HepG2 (cell line): ENCODE results near the gene BACE1-AS. TPM values are rescaled to one million over a fixed set of nuclear protein-coding genes. Genes with fewer than 3 reads are reported as not detected.

Experiments
- CEBPG ChIP-seq: IDR thresholded peaks from 2 replicates; pipeline ENCODE4 v1.6.1; 2016
- ELF3 ChIP-seq: IDR thresholded peaks from 2 replicates; pipeline ENCODE4 v1.6.1; 2016; ENCODE audit warnings: missing genetic modification reagents, missing compliant biosample characterization
- FLYWCH1 ChIP-seq: sonication (generic); formaldehyde crosslinking; IDR thresholded peaks from 2 replicates; pipeline ENCODE4 v1.8.1; 2023; ENCODE audit warnings: mild to moderate bottlenecking, missing genetic modification reagents
- HOXA9 ChIP-seq: sonication (generic); formaldehyde crosslinking; IDR thresholded peaks from 2 replicates; pipeline ENCODE4 v1.8.1; 2022; ENCODE audit warnings: missing genetic modification reagents, mild to moderate bottlenecking, moderate library complexity, borderline replicate concordance
- IRX3 ChIP-seq: sonication (generic); formaldehyde crosslinking; IDR thresholded peaks from 2 replicates; pipeline ENCODE4 v1.8.1; 2023; ENCODE audit warnings: mild to moderate bottlenecking, low read depth, missing genetic modification reagents, borderline replicate concordance
- KDM1A ChIP-seq: IDR thresholded peaks from 2 replicates; pipeline ENCODE4 v1.6.1; 2016; ENCODE audit warnings: missing compliant biosample characterization
- MZF1 ChIP-seq: sonication (generic); formaldehyde crosslinking; IDR thresholded peaks from 2 replicates; pipeline ENCODE4 v1.8.1; 2023; ENCODE audit warnings: mild to moderate bottlenecking, missing genetic modification reagents, borderline replicate concordance
- SRF ChIP-seq: IDR thresholded peaks from 2 replicates; pipeline ENCODE4 v1.6.1; 2011; ENCODE audit warnings: mild to moderate bottlenecking, low read depth, low read length, moderate library complexity
- ZNF160 ChIP-seq: sonication (generic); formaldehyde crosslinking; IDR thresholded peaks from 2 replicates; pipeline ENCODE4 v1.8.0; 2022; ENCODE audit warnings: mild to moderate bottlenecking, inconsistent platforms, missing genetic modification reagents
- ZNF205 ChIP-seq: IDR thresholded peaks from 2 replicates; pipeline ENCODE4 v1.6.1; 2018; ENCODE audit warnings: missing biosample characterization, missing genetic modification reagents
- ZNF282 ChIP-seq: fragments of 450-650 bp; IDR thresholded peaks from 2 replicates; pipeline ENCODE4 v1.6.1; 2018; ENCODE audit not compliant: partially characterized antibody
- ZNF383 ChIP-seq: sonication (generic); formaldehyde crosslinking; IDR thresholded peaks from 2 replicates; pipeline ENCODE4 v1.4.0; 2020; ENCODE audit warnings: missing genetic modification reagents, mild to moderate bottlenecking, borderline replicate concordance
- ZNF644 ChIP-seq: IDR thresholded peaks from 2 replicates; pipeline ENCODE4 v1.6.1; 2016; ENCODE audit warnings: low read depth
- polyA plus RNA-seq, 8 experiments: library from polyadenylated mRNA; depleted of rRNA in 3 of 8; stranded (reverse) in 7 of 8; unstranded in 1 of 8; fragments of >200 nt; fragmentation: Illumina TruSeq in 4 of 8; extraction: Trizol in 4 of 8; gene quantifications; 2 replicates each; pipeline versions ENCODE4 v1.2.1 to v1.2.3, GENCODE V29; 2011 to 2016; ENCODE audit warnings: low read depth in 4 of 8, missing spikeins in 1 of 8, mixed read lengths in 1 of 8; ENCODE audit not compliant: insufficient read depth in 1 of 8
- total RNA-seq, 5 experiments: library from RNA; depleted of rRNA; stranded (reverse); fragments of >200 nt; fragmentation: Illumina TruSeq; extraction: Trizol; gene quantifications; 2 replicates each; pipeline ENCODE4 v1.2.3, GENCODE V29; 2016; ENCODE audit warnings: low read depth in 1 of 5
- TF ChIP-seq, protein P1 (sequence below): sonication (generic); formaldehyde crosslinking; IDR thresholded peaks from 2 replicates; pipeline ENCODE4 v1.5.0; 2020; ENCODE audit warnings: mild to moderate bottlenecking, missing genetic modification reagents
- TF ChIP-seq, protein P2 (sequence below): sonication (generic); formaldehyde crosslinking; IDR thresholded peaks from 2 replicates; pipeline ENCODE4 v1.9.0; 2021; ENCODE audit warnings: missing genetic modification reagents, mild to moderate bottlenecking, borderline replicate concordance
- TF ChIP-seq, protein P3 (sequence below): sonication (generic); formaldehyde crosslinking; IDR thresholded peaks from 2 replicates; pipeline ENCODE4 v1.4.0; 2020; ENCODE audit warnings: low read depth, mild to moderate bottlenecking, missing genetic modification reagents
- TF ChIP-seq, protein P4 (sequence below): sonication (generic); formaldehyde crosslinking; IDR thresholded peaks from 2 replicates; pipeline ENCODE4 v1.4.0; 2020; ENCODE audit warnings: mild to moderate bottlenecking, missing genetic modification reagents
- TF ChIP-seq, protein P5 (sequence below): sonication (generic); formaldehyde crosslinking; IDR thresholded peaks from 2 replicates; pipeline ENCODE4 v1.4.0; 2020; ENCODE audit warnings: missing genetic modification reagents, mild to moderate bottlenecking, borderline replicate concordance
- TF ChIP-seq, protein P6 (sequence below): sonication (generic); formaldehyde crosslinking; IDR thresholded peaks from 2 replicates; pipeline ENCODE4 v1.5.0; 2020; ENCODE audit warnings: missing genetic modification reagents, mild to moderate bottlenecking, borderline replicate concordance

Gene BACE1-AS
- total and polyA plus RNA-seq, 2 of the 13 experiments (the other 11 are each of a cell fraction or from before 2014, with no cell fraction given) = 2.0 to 3.9 TPM

DNA sequence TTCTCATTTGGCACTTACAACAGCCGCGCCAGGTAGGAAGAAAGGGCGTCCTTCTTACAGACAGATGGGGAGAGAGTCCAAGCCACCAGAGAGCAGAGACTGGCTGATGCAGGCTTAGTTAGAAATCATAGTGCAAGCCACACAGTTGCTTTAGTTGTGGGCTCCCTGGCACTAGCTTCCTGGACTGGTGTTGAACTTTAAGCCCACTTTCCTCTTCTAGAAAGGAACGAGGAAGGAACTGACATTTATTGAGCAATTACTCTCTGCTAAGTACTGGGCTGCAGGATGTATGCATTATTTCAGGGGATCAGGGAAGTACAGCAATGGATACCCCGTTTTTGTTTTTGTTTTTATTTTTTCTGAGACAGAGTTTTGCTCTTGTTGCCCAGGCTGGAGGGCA lies 21.9 kb downstream of the BACE1-AS start (continued):
- TF ChIP-seq, protein P1, sequence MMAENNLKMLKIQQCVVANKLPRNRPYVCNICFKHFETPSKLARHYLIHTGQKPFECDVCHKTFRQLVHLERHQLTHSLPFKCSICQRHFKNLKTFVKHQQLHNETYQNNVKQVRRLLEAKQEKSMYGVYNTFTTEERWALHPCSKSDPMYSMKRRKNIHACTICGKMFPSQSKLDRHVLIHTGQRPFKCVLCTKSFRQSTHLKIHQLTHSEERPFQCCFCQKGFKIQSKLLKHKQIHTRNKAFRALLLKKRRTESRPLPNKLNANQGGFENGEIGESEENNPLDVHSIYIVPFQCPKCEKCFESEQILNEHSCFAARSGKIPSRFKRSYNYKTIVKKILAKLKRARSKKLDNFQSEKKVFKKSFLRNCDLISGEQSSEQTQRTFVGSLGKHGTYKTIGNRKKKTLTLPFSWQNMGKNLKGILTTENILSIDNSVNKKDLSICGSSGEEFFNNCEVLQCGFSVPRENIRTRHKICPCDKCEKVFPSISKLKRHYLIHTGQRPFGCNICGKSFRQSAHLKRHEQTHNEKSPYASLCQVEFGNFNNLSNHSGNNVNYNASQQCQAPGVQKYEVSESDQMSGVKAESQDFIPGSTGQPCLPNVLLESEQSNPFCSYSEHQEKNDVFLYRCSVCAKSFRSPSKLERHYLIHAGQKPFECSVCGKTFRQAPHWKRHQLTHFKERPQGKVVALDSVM (CRISPR knock-in tag) = no peak
- TF ChIP-seq SRF = no peak
- no peak for TF ChIP-seq ZNF644 (CRISPR knock-in tag)
- no peak for TF ChIP-seq ZNF282
- TF ChIP-seq IRX3 (CRISPR knock-in tag) = no peak
- no peak for TF ChIP-seq KDM1A (CRISPR knock-in tag)
- TF ChIP-seq ZNF160 (CRISPR knock-in tag) = no peak
- no peak for TF ChIP-seq MZF1 (CRISPR knock-in tag)
- TF ChIP-seq, protein P2, sequence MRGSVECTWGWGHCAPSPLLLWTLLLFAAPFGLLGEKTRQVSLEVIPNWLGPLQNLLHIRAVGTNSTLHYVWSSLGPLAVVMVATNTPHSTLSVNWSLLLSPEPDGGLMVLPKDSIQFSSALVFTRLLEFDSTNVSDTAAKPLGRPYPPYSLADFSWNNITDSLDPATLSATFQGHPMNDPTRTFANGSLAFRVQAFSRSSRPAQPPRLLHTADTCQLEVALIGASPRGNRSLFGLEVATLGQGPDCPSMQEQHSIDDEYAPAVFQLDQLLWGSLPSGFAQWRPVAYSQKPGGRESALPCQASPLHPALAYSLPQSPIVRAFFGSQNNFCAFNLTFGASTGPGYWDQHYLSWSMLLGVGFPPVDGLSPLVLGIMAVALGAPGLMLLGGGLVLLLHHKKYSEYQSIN (CRISPR knock-in tag) = no peak
- peak; percentile 81; the same call in 1 of the 2 replicates for TF ChIP-seq ELF3
- TF ChIP-seq CEBPG (CRISPR knock-in tag) = peak; percentile 54
- TF ChIP-seq ZNF205 (CRISPR knock-in tag) = no peak
- TF ChIP-seq, protein P3, sequence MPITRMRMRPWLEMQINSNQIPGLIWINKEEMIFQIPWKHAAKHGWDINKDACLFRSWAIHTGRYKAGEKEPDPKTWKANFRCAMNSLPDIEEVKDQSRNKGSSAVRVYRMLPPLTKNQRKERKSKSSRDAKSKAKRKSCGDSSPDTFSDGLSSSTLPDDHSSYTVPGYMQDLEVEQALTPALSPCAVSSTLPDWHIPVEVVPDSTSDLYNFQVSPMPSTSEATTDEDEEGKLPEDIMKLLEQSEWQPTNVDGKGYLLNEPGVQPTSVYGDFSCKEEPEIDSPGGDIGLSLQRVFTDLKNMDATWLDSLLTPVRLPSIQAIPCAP (CRISPR knock-in tag) = no peak
- TF ChIP-seq, protein P4, sequence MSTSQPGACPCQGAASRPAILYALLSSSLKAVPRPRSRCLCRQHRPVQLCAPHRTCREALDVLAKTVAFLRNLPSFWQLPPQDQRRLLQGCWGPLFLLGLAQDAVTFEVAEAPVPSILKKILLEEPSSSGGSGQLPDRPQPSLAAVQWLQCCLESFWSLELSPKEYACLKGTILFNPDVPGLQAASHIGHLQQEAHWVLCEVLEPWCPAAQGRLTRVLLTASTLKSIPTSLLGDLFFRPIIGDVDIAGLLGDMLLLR = no peak
- no peak for TF ChIP-seq HOXA9
- TF ChIP-seq, protein P5, sequence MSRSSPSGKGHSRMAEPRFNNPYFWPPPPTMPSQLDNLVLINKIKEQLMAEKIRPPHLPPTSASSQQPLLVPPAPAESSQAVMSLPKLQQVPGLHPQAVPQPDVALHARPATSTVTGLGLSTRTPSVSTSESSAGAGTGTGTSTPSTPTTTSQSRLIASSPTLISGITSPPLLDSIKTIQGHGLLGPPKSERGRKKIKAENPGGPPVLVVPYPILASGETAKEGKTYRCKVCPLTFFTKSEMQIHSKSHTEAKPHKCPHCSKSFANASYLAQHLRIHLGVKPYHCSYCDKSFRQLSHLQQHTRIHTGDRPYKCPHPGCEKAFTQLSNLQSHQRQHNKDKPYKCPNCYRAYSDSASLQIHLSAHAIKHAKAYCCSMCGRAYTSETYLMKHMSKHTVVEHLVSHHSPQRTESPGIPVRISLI (CRISPR knock-in tag) = no peak
- no peak for TF ChIP-seq FLYWCH1 (CRISPR knock-in tag)
- TF ChIP-seq, protein P6, sequence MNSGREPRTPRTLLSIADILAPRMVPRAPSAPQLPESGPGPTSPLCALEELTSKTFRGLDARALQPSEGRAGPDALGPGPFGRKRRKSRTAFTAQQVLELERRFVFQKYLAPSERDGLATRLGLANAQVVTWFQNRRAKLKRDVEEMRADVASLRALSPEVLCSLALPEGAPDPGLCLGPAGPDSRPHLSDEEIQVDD (CRISPR knock-in tag) = no peak
- no peak for TF ChIP-seq ZNF383 (CRISPR knock-in tag)
- TF ChIP-seq, all 625 proteins: peak for 6
